Hindlimb muscle (tissue), 1 donor: ENCODE data around the gene PCDHA1. TPM values are rescaled to one million over a fixed set of nuclear protein-coding genes. Genes with fewer than 3 reads are reported as not detected.
"Not testable (repeated sequence)": the region's sequence is repeated elsewhere in the genome, so short reads cannot be mapped to it uniquely, and the experiment has no call there.

Experiments used
- DNase-seq: peaks from one replicate; pipeline ENCODE4 v3.0.0-alpha.2; 2013
- polyA plus RNA-seq: library from polyadenylated mRNA; unstranded; fragments of 120-200 nt; gene quantifications from one replicate; pipeline ENCODE4 v1.2.1, GENCODE V29; 2013; ENCODE audit not compliant: insufficient read length

Gene PCDHA1
- not detected for polyA plus RNA-seq

DNA sequence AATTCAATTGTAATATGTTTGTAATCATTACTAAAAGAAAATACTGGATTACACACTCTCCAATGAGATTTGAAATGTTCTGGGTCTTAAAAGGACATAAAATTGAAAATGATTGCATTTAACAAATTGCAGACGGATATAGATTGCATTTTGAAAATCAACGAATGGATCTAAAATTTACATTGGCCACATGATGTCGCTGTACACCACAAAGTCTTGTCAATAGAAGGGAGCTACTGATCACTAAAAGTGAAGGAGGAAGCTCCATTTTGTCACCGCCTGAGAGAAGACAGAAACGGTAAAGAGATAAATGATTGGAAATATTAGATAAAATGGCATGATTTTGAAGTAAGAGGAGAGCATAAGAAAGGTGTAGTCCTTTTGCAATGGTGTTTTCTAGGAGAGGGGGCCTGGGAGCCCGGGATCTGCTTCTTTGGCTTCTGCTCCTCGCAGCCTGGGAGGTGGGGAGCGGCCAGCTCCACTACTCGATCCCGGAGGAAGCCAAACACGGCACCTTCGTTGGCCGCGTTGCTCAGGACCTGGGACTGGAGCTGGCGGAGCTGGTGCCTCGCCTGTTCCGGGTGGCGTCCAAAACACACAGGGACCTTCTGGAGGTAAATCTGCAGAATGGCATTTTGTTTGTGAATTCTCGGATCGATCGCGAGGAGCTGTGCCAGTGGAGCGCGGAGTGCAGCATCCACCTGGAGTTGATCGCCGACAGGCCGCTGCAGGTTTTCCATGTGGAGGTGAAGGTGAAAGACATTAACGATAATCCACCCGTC, at the start of gene PCDHA1:
Gene PCDHA1 (plus strand): TSS at position 236 of the 782 bp plus-strand sequence.
- no peak for DNase-seq

DNA sequence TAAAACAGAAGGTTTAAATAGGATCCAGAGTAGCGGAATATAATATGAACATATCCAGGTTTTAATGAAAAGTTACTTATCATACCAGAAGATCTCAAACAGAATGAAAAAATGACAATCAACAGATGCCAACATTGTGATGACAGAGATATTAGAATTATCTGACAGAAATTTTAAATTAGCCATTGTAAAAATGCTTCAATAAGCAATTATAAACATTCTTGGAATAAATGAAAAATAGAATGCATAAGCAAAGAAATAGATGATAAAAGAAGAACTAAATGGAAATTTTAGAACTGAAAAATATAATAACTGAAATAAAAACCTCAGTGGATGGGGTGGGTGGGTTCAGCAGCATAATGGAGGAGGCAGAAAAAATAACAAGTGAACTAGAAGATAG, 48.5 kb upstream of the PCDHA1 start:
- no peak for DNase-seq

DNA sequence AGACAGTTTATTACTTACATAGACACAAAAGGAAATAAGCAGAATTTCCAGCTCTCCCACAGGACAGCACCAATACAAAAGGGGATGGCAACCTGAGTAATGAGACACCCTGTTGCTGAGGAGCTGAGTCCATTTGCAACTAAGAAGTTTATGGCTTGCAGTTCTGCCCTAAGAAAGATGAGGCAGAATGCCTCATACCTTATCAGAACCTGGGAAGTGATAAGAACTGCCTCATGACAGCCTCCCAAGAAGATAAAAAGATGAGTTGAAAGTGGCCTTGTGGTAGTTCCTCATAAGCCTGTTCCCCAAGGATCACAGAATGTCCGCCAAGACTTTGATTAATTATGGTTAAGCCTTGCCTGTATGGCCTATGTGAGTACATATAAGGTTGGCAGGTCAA, 44.0 kb upstream of the PCDHA1 start:
- DNase-seq, result no peak

DNA sequence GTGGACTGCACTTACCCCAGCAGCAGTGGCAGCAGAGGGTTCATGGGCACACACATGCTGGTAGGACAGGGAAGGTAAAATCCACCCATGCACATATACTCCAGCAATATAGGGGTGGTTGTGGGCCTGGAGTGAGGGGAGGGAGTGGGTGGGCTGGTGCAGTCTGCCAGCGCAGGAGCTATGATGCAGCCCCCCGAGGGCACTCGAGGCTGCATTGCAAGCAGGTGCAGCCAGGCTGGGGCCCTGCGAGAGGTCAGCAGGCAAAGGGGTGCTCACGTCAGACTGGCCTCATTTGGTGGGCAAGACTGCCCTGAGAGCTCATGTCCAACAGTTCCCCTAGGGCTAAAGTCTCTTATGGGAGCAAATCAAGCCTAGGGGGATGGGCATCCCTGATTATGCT, 32.4 kb upstream of the PCDHA1 start:
- no peak for DNase-seq

DNA sequence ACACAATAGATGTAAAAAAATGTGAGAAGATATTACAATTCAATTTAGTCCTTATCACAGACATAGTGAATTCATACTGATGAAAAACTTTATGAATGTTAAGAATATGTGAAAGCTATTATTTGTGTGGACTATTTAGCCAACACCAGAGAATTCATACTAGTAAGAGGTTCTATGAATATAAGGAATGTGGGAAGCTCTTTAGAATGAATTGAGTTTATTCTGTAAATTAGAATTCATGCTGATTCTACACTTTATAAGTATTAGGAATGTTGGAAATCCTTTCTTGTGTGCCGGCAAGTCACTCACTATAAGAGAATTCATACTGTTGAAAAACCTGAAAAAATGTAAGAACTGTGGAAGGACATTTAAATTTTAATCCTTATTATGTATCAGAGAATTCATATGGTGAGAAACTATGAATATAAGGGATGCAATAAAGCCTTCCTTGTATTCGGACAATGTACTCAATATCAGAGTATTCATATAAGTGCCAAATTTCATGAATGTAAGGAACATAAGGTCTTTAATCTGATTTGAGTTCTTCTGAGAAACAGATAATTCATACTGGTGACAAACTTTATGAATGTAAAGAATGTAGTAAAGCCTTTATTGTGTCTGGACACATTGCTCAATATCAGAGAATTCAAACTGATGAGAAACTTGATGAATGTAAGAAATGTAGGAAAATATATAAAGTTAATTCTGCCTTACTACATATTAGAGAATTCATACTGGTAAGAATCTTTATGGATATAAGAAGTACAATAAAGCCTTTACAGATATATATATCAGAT, 21.6 kb upstream of the PCDHA1 start:
- no peak for DNase-seq

DNA sequence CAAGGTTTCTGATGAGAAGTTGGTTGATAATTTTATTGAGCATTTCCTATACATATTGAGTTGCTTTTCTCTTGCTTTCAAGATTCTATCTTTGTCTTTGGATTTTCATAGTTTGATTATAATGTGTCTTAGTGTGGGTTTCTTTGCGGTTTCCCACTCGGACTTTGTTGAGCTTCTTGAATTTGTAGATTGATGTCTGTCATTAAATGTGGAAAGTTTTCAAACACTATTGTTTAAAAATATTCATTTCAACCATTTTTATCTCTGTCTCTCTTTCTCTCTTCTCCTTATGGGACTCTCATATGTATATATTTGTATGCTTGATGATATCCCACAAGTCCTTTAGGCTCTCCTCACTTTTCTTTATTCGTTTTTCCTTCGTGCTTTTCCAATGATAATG, 18.5 kb upstream of the PCDHA1 start:
- no peak for DNase-seq

DNA sequence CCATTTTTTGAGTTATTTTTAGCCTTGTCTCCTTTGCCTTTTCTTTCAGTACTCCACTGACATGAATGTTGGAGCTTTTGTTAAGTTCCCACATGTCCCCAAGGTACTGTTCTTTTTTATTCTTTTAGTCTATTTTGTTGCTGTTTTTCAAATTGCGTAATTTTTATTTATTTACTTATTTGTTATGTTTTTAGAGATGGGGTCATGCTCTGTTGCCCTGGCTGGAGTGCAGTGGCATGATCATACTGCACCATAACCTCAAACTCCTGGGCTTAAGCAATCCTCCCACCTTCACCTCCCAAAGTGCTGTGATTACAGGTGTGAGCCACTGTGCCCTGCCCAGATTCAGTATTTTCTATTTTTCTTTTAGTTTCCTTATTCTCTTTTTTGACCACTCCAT, 5.4 kb upstream of the PCDHA1 start:
- no peak for DNase-seq

DNA sequence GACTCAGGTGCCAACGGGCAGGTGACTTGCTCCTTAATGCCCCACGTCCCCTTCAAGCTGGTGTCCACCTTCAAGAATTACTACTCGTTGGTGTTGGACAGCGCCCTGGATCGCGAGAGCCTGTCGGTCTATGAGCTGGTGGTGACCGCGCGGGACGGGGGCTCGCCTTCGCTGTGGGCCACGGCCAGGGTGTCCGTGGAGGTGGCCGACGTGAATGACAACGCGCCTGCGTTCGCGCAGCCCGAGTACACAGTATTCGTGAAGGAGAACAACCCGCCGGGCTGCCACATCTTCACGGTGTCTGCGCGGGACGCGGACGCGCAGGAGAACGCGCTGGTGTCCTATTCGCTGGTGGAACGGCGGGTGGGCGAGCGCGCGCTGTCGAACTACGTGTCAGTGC, 1.5 kb downstream of the PCDHA1 start:
- DNase-seq, result not testable (repeated sequence)

DNA sequence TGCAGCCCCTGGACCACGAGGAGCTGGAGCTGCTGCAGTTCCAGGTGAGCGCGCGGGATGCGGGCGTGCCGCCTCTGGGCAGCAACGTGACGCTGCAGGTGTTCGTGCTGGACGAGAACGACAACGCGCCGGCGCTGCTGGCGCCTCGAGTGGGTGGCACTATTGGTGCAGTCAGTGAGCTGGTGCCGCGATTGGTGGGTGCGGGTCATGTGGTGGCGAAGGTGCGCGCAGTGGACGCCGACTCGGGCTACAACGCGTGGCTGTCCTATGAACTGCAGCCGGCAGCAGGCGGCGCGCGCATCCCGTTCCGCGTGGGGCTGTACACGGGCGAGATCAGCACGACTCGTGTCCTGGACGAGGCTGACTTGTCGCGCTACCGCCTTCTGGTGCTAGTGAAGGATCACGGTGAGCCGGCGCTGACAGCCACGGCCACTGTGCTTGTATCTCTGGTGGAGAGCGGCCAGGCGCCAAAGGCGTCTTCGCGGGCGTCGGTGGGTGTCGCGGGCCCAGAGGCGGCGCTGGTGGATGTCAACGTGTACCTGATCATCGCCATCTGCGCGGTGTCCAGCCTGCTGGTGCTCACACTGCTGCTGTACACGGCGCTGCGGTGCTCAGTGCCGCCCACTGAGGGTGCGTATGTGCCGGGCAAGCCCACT, 2.0 kb downstream of the PCDHA1 start:
- not testable (repeated sequence) for DNase-seq

DNA sequence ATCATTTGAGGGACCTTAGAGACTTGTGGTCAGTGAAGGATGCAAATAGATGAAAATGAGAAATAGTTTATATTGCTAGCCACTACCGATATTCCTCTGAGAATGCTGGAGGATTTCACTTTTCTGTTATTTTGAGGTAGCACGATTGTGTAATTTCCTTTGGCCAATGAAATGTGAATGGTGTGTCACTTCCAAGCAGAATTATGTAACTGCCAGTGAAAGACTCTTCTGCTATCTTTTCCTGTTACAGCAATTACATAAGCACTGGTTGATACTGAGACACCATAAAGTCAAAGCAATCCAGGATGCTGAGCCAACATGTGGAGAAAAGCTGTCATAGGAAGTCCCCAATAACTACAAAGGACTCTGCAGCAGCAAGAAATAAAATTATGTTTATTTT, 5.1 kb downstream of the PCDHA1 start:
- DNase-seq, result no peak

DNA sequence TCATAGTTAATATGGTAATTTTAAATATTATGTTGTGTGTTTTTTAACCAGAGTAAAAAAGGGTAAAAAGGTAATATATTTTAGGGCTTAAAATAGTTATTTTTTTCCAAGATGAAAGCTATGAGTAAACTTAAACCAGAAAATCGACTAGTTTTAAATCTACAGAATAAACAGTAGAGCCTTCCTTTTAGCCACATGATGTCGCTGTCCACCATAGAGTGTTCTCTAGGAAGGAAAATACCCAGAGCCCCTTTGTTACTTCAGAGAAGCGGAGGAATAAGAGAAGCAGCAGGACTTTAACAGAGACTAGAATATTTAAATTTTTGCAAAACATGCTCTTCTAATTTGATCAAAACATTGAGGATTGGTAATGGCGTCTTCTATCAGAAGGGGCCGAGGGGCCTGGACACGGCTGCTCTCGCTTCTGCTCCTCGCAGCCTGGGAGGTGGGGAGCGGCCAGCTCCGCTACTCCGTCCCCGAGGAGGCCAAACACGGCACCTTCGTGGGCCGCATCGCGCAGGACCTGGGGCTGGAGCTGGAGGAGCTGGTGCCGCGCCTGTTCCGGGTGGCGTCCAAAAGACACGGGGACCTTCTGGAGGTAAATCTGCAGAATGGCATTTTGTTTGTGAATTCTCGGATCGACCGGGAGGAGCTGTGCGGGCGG, 8.8 kb downstream of the PCDHA1 start, which contains the start of gene PCDHA2:
Gene PCDHA2 (plus strand): TSS at position 258 of the 664 bp plus-strand sequence.
- no peak for DNase-seq

DNA sequence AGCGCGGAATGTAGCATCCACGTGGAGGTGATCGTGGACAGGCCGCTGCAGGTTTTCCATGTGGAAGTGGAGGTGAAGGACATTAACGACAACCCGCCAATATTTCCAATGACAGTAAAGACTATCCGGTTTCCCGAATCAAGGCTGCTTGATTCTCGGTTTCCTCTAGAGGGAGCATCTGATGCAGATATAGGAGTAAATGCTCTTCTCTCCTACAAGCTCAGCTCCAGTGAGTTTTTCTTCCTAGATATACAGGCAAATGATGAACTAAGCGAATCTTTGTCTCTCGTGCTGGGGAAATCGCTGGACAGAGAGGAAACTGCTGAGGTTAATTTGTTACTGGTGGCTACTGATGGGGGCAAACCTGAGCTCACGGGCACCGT, 9.3 kb downstream of the PCDHA1 start:
- DNase-seq, result no peak

DNA sequence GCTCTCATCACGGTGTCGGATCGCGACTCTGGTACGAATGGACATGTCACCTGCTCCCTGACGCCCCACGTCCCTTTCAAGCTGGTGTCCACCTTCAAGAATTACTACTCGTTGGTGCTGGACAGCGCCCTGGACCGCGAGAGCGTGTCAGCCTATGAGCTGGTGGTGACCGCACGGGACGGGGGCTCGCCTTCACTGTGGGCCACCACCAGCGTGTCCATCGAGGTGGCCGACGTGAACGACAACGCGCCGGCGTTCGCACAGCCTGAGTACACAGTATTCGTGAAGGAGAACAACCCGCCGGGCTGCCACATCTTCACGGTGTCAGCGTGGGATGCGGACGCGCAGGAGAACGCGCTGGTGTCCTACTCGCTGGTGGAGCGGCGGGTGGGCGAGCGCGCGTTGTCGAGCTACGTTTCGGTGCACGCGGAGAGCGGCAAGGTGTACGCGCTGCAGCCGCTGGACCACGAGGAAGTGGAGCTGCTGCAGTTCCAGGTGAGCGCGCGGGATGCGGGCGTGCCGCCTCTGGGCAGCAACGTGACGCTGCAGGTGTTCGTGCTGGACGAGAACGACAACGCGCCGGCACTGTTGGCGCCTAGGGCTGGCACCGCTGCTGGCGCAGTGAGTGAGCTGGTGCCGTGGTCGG, 10.3 kb downstream of the PCDHA1 start:
- not testable (repeated sequence) for DNase-seq

DNA sequence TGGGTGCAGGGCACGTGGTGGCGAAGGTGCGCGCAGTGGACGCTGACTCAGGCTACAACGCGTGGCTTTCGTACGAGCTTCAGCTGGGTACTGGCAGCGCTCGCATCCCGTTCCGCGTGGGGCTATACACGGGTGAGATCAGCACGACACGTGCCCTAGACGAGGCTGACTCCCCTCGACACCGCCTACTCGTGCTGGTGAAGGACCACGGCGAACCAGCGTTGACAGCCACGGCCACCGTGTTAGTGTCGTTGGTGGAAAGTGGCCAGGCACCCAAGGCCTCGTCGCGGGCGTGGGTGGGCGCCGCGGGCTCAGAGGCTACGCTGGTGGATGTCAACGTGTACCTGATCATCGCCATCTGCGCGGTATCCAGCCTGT, 10.8 kb downstream of the PCDHA1 start:
- no peak for DNase-seq

DNA sequence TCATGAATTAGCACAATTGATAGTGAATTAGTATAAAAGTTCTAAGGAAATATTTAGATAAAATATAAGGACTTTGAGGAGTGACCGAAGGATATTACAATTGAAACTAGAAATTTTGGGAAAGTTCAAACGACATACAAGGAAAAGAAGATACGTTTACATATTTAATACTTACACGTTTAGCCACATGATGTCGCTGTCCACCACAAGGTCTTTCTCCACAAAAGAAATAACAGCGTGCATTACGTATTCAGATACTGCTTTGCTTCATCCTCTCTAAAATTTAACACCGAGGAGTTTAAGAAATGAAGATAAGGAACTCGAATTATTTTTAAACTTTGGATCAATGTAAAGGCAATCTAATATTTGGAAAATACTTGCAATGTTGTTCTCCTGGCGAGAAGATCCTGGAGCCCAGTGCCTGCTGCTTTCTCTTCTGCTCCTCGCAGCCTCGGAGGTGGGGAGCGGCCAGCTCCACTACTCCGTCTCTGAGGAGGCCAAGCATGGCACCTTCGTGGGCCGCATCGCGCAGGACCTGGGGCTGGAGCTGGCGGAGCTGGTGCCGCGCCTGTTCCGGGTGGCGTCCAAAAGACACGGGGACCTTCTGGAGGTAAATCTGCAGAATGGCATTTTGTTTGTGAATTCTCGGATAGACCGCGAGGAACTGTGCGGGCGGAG, 15.0 kb downstream of the PCDHA1 start, which contains the start of gene PCDHA3:
Gene PCDHA3 (plus strand): TSS at position 242 of the 678 bp plus-strand sequence.
- DNase-seq, result no peak

DNA sequence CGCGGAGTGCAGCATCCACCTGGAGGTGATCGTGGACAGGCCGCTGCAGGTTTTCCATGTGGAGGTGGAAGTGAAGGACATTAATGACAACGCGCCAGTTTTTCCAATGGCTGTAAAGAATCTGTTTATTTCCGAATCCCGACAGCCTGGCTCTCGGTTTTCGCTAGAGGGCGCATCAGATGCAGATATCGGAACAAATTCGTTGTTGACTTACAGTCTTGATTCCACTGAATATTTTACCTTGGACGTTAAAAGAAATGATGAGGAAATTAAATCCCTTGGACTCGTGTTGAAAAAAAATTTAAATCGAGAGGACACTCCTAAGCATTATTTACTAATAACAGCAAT, 15.5 kb downstream of the PCDHA1 start:
- DNase-seq, result no peak

DNA sequence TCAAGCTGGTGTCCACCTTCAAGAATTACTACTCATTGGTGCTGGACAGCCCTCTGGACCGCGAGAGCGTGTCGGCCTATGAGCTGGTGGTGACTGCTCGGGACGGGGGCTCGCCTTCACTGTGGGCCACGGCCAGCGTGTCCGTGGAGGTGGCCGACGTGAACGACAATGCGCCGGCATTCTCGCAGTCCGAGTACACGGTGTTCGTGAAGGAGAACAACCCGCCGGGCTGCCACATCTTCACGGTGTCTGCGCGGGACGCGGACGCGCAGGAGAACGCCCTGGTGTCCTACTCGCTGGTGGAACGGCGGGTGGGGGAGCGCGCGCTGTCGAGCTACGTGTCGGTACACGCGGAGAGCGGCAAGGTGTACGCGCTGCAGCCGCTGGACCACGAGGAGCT, 16.4 kb downstream of the PCDHA1 start:
- DNase-seq, result not testable (repeated sequence)

DNA sequence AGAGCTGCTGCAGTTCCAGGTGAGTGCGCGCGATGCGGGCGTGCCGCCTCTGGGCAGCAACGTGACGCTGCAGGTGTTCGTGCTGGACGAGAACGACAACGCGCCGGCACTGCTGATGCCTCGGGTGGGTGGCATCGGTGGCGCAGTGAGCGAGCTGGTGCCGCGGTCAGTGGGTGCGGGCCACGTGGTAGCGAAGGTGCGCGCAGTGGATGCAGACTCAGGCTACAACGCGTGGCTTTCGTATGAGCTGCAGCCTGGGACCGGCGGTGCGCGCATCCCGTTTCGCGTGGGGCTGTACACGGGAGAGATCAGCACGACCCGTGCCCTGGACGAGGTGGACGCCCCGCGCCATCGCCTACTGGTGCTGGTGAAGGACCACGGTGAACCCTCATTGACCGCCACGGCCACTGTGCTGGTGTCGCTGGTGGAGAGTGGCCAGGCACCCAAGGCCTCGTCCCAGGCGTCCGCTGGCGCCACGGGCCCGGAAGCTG, 16.9 kb downstream of the PCDHA1 start:
- no peak for DNase-seq

DNA sequence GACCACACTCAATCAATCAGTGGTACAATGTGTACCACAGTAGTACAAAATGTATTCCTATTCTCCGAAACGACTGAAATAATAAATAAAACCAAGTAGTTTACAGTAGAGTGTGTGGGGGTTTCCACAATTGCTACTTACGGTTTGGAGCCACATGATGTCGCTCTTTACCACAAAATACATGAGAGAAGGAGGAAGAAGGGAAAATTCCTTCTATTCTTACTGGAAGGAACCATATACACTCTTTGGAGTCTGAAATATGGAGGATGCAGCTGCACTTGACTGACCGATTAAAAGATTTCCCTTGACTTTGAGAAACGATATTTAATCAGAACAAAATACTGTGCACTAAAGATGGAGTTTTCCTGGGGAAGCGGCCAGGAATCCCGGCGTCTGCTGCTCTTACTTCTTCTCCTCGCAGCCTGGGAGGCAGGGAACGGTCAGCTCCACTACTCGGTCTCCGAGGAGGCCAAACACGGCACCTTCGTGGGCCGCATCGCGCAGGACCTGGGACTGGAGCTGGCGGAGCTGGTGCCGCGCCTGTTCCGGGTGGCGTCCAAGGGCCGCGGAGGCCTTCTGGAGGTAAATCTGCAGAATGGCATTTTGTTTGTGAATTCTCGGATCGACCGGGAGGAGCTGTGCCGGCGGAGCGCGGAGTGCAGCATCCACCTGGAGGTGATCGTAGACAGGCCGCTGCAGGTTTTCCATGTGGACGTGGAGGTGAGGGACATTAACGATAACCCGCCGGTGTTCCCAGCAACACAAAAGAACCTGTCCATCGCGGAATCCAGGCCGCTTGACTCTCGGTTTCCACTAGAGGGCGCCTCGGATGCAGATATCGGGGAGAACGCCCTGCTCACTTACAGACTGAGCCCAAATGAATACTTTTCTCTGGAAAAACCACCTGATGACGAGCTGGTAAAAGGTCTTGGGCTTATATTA, 21.2 kb downstream of the PCDHA1 start, which contains the start of gene PCDHA4:
Gene PCDHA4 (plus strand): TSS at position 235 of the 942 bp plus-strand sequence.
- no peak for DNase-seq

DNA sequence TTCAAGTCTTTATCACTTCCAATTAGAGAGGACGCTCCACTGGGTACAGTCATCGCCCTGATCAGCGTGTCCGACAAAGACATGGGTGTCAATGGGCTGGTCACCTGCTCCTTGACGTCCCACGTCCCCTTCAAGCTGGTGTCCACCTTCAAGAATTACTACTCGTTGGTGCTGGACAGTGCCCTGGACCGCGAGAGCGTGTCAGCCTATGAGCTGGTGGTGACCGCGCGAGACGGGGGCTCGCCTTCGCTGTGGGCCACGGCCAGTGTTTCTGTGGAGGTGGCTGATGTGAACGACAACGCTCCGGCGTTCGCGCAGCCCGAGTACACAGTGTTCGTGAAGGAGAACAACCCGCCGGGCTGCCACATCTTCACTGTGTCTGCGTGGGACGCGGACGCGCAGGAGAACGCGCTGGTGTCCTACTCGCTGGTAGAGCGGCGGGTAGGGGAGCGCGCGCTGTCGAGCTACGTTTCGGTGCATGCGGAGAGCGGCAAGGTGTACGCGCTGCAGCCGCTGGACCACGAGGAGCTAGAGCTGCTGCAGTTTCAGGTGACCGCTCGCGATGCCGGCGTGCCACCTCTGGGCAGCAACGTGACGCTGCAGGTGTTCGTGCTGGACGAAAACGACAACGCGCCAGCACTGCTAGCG, 22.4 kb downstream of the PCDHA1 start:
- not testable (repeated sequence) for DNase-seq
